Astrocyte of the spinal cord (primary cell): ENCODE measurements around the gene IFNG-AS1.

Experiments used
- DNase-seq: peaks from one replicate; pipeline ENCODE4 v3.0.0; 2011; ENCODE audit warnings: low read depth, low spot score
- H3K4me3 ChIP-seq: 2 replicates; pipeline ENCODE4 v1.5.1; 2011; ENCODE audit warnings: low read depth, mild to moderate bottlenecking, low read length, moderate library complexity
- CTCF ChIP-seq: IDR thresholded peaks from 2 replicates; pipeline ENCODE4 v1.5.1; 2012; ENCODE audit warnings: low read depth, mild to moderate bottlenecking, low read length, inconsistent platforms
- in situ Hi-C: cut with HindIII; loops from 2 replicates; pipeline ENCODE4 v1.10.0; 2017; ENCODE audit warnings: low sequenced_read_pairs

Gene IFNG-AS1

GRCh38 chr12:68030248-68030647 lies 41.0 kb downstream of the IFNG-AS1 start:
- in situ Hi-C loops = no loop called here
- H3K4me3 ChIP-seq = no peak overlapping the region
- no peak for DNase-seq
- no peak for TF ChIP-seq CTCF

GRCh38 chr12:68031174-68031573 lies 41.9 kb downstream of the IFNG-AS1 start:
- no peak for DNase-seq
- no peak for TF ChIP-seq CTCF
- no peak overlapping the region for H3K4me3 ChIP-seq
- in situ Hi-C loops = no loop called here

- H3K4me3 ChIP-seq = no peak overlapping the region
- TF ChIP-seq CTCF = no peak
- DNase-seq = no peak
- in situ Hi-C loops = no loop called here
These were observed 42.9 kb downstream of the IFNG-AS1 start for GRCh38 chr12:68031881-68032739.

- DNase-seq = no peak
- in situ Hi-C loops = no loop called here
- H3K4me3 ChIP-seq = no peak overlapping the region
- no peak for TF ChIP-seq CTCF
These were observed 45.3 kb downstream of the IFNG-AS1 start for GRCh38 chr12:68034567-68034966.

- in situ Hi-C loops = no loop called here
- H3K4me3 ChIP-seq = no peak overlapping the region
- no peak for DNase-seq
- TF ChIP-seq CTCF = no peak
These were observed 47.4 kb downstream of the IFNG-AS1 start for GRCh38 chr12:68036642-68037041.

- no peak for DNase-seq
- H3K4me3 ChIP-seq = no peak overlapping the region
- in situ Hi-C loops = no loop called here
- TF ChIP-seq CTCF = no peak
These were observed 48.5 kb downstream of the IFNG-AS1 start for GRCh38 chr12:68037616-68038255.
